ENCODE results near the gene PCDH9. TPM values are rescaled to one million over a fixed set of nuclear protein-coding genes. Genes with fewer than 3 reads are reported as not detected.

The PCDH9 gene
- total and polyA plus RNA-seq, 2 of the 4 experiments (the other 2 are of a cell fraction), result 2.2 to 10.2 TPM

- H4K8ac ChIP-seq (ENCODE audit: low read depth in 2 of 2, low read length in 2 of 2), result no peak overlapping the region
- H3K9me3 ChIP-seq (ENCODE audit: control insufficient read depth, insufficient read depth, low read length), result no peaks in the 10 kb centered on the region
- no CpG with 5 or more reads among the region's 1 CpG for WGBS, 2 experiments (ENCODE audit: extremely low coverage in 2 of 2, insufficient read length in 1 of 2)
- H3K27ac ChIP-seq (ENCODE audit: insufficient read depth, low read length), result no peak overlapping the region
- H3K23ac ChIP-seq (ENCODE audit: low read depth, low read length), result no peak overlapping the region
- H2BK20ac ChIP-seq (ENCODE audit: low read depth, low read length), result no peak overlapping the region
- intact Hi-C loops (cut with micrococcal nuclease) (no loop called here), dilution Hi-C loops (cut with HindIII; ENCODE audit: low sequenced_read_pairs, unreplicated experiment) (no loop called here), in situ Hi-C loops (cut with MboI; ENCODE audit: low sequenced_read_pairs) (no loop called here)
- no peak overlapping the region for H4K5ac ChIP-seq (ENCODE audit: low read depth, low read length)
- H3K36me3 ChIP-seq (ENCODE audit: control insufficient read depth, insufficient read depth, low read length), result no peaks in the 10 kb centered on the region
- H3K56ac ChIP-seq (ENCODE audit: extremely low read depth, insufficient read depth, low read length), result no peak overlapping the region
- no TSS peak for BruUV-seq (replicated peaks)
- no peak for DNase-seq
- no peak overlapping the region for H2BK120ac ChIP-seq (ENCODE audit: low read depth, low read length)
- H4K20me1 ChIP-seq (ENCODE audit: insufficient read depth, low read length), result no peaks in the 10 kb centered on the region
- no peak overlapping the region for H2AK5ac ChIP-seq (ENCODE audit: low read depth, low read length)
- H2BK15ac ChIP-seq (ENCODE audit: low read depth, low read length), result no peak overlapping the region
- no peaks in the 10 kb centered on the region for H3K27me3 ChIP-seq (ENCODE audit: control insufficient read depth, insufficient read depth, low read length)
- TF ChIP-seq NFE2L2 (IDR thresholded peaks at IDR 0.05; ENCODE audit: low read depth, low read length) (no peak), ELK1 (IDR thresholded peaks at IDR 0.05; ENCODE audit: borderline replicate concordance, low read depth, low read length) (no peak), USF2 (IDR thresholded peaks at IDR 0.05; ENCODE audit: low read depth, low read length) (no peak), FOS (IDR thresholded peaks at IDR 0.05; ENCODE audit: low read depth, low read length) (no peak), POLR2A (IDR thresholded peaks at IDR 0.05; ENCODE audit: low read depth, low read length) (no peak), RAD21 (IDR thresholded peaks at IDR 0.05; ENCODE audit: low read length) (no peak), CHD1 (IDR thresholded peaks at IDR 0.05; ENCODE audit: low read depth, low read length) (no peak), CEBPB (IDR thresholded peaks at IDR 0.05; ENCODE audit: low read depth, low read length) (no peak), MXI1 (IDR thresholded peaks at IDR 0.05; ENCODE audit: borderline replicate concordance, low read depth, low read length) (no peak), BHLHE40 (IDR thresholded peaks at IDR 0.05; ENCODE audit: low read depth, low read length) (no peak), RCOR1 (IDR thresholded peaks at IDR 0.05; ENCODE audit: insufficient replicate concordance, low read length) (no peak), RFX5 (IDR thresholded peaks at IDR 0.05; ENCODE audit: low read depth, low read length) (no peak), MAZ (IDR thresholded peaks at IDR 0.05; ENCODE audit: borderline replicate concordance, low read depth, low read length) (no peak), CTCF (conservative IDR thresholded peaks at IDR 0.05; ENCODE audit: low read depth, low read length) (no peak), SMC3 (IDR thresholded peaks at IDR 0.05; ENCODE audit: low read depth, low read length) (no peak), MAFK (IDR thresholded peaks at IDR 0.05; ENCODE audit: low read depth, low read length) (no peak)
- no peak overlapping the region for H3K14ac ChIP-seq (replicated peaks; ENCODE audit: low read depth, low read length)
- no peak for ATAC-seq (ENCODE audit: low read depth)
- H3K4ac ChIP-seq (ENCODE audit: low read depth, low read length), result no peak overlapping the region
- H3K4me3 ChIP-seq (ENCODE audit: insufficient read depth, low read depth, low read length), result no peak overlapping the region
- H3K4me1 ChIP-seq (ENCODE audit: control insufficient read depth, insufficient read depth, low read length), result no peaks in the 10 kb centered on the region
- no peaks in the 10 kb centered on the region for H3K9me1 ChIP-seq (ENCODE audit: insufficient read depth, low read length)
- no peaks in the 10 kb centered on the region for H3K79me1 ChIP-seq (ENCODE audit: low read depth in 1 of 2, low read length in 2 of 2)
- no peak overlapping the region for H2AFZ ChIP-seq (replicated peaks; ENCODE audit: low read length, poor library complexity)
- H3K9ac ChIP-seq (ENCODE audit: low read depth, low read length), result no peak overlapping the region
- H2AK9ac ChIP-seq (replicated peaks; ENCODE audit: low read depth, low read length, poor library complexity), result no peak overlapping the region
- CTCF ChIA-PET, result no interaction called here
- H3K18ac ChIP-seq (ENCODE audit: low read depth, low read length), result no peak overlapping the region
- H2BK5ac ChIP-seq (ENCODE audit: low read depth, low read length, poor library complexity, severe bottlenecking), result no peak overlapping the region
- no peak overlapping the region for H4K91ac ChIP-seq (ENCODE audit: insufficient read depth, low read depth, low read length)
- POLR2A ChIA-PET (ENCODE audit: unreplicated experiment), result no interaction called here
- no peak overlapping the region for H3K4me2 ChIP-seq (ENCODE audit: low read depth, low read length)
These were observed 21.6 kb downstream of the PCDH9 start for GRCh38 chr13:67208552-67208951.

Data from IMR-90 (cell line).